Right forelimb (tissue), 1 donor: ENCODE results near the gene CYCS.
A peak's percentile ranks its signal among the peaks of the same experiment; 100 is the strongest.
"Not testable (repeated sequence)": the region's sequence is repeated elsewhere in the genome, so short reads cannot be mapped to it uniquely, and the experiment has no call there.

Source experiments
- DNase-seq: peaks from one replicate; pipeline ENCODE4 v3.0.0-alpha.2; 2018

CYCS gene

GRCh38 chr7:25118048-25118753 is 6.9 kb downstream of the CYCS start:
- no peak for DNase-seq

- no peak for DNase-seq
These were observed 7.6 kb downstream of the CYCS start for GRCh38 chr7:25117226-25118047.

GRCh38 chr7:25116621-25117020 is 8.4 kb downstream of the CYCS start:
- no peak for DNase-seq

GRCh38 chr7:25110514-25110913 is 14.5 kb downstream of the CYCS start:
- DNase-seq, result not testable (repeated sequence)

GRCh38 chr7:25109276-25109675 is 15.8 kb downstream of the CYCS start:
- no peak for DNase-seq

- no peak for DNase-seq
These were observed 19.1 kb downstream of the CYCS start for GRCh38 chr7:25105911-25106310.

- no peak for DNase-seq
These were observed 21.3 kb downstream of the CYCS start for GRCh38 chr7:25103773-25104172.

GRCh38 chr7:25101817-25102216 is 23.2 kb downstream of the CYCS start:
- DNase-seq, result no peak

GRCh38 chr7:25098096-25099046 is 26.7 kb downstream of the CYCS start:
- DNase-seq, result peak; percentile 56

- no peak for DNase-seq
These were observed 29.3 kb downstream of the CYCS start for GRCh38 chr7:25095516-25096345.

- DNase-seq, result peak; percentile 76
These were observed 31.7 kb downstream of the CYCS start for GRCh38 chr7:25093268-25093826.

- DNase-seq, result no peak
These were observed 33.3 kb downstream of the CYCS start for GRCh38 chr7:25091779-25092178.

- no peak for DNase-seq
These were observed 33.9 kb downstream of the CYCS start for GRCh38 chr7:25091176-25091575.

GRCh38 chr7:25090374-25090773 is 34.7 kb downstream of the CYCS start:
- no peak for DNase-seq

GRCh38 chr7:25087855-25088254 is 37.2 kb downstream of the CYCS start:
- DNase-seq, result no peak

- DNase-seq, result no peak
These were observed 40.2 kb downstream of the CYCS start for GRCh38 chr7:25084821-25085220.

GRCh38 chr7:25083201-25083600 is 41.9 kb downstream of the CYCS start:
- DNase-seq, result no peak

- DNase-seq, result not testable (repeated sequence)
These were observed 43.0 kb downstream of the CYCS start for GRCh38 chr7:25082041-25082440.

- no peak for DNase-seq
These were observed 48.0 kb downstream of the CYCS start for GRCh38 chr7:25077096-25077495.

GRCh38 chr7:25075459-25075858 is 49.6 kb downstream of the CYCS start:
- no peak for DNase-seq

- no peak for DNase-seq
These were observed 51.6 kb downstream of the CYCS start for GRCh38 chr7:25073451-25073850.
